ENCODE data around the gene DLG4. TPM values are rescaled to one million over a fixed set of nuclear protein-coding genes. Genes with fewer than 3 reads are reported as not detected.

The DLG4 gene
- polyA plus RNA-seq, 1 experiment = 10.2 TPM

DNA sequence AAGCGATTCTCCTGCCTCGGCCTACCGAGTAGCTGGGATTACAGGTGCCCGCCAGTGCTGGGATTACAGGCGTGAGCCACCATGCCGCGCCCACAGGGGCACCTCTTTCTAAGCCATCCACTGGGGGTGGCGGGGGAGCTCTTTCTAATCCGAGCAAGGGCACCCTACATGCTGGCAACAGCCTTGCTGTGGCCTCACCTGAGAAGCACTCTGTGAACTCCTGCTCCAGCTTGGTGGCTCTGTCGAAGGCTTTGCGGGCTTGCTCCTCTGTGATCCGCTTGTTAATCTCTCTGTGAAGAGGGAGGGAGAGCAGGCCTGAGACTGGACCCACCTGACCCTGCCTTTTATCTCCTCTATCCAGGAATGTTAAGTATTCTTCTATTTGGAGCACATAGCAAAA lies 28.6 kb downstream of the DLG4 start:
- POLR2A ChIA-PET = interaction anchor here (0.6 kb wide), 1 partner anchor 61 kb away, joined by 3 read pairs; the partner anchor contains the start of genes CTDNEP1 and ELP5
- CTCF ChIA-PET = interaction anchor here (0.7 to 1.1 kb wide), 2 partner anchors 14 to 138 kb away, joined by 5 to 8 read pairs; no protein-coding TSS in a partner anchor
- DNase-seq (ENCODE audit: low read depth, low spot score) = no peak
- Histone ChIP-seq H3K4me3 (ENCODE audit: low read depth, low read length) (no peak overlapping the region), H3K9me3 (ENCODE audit: control insufficient read depth, insufficient read depth, low read length) (no peaks in the 10 kb centered on the region), H3K27me3 (ENCODE audit: control insufficient read depth, insufficient read depth, low read length) (no peaks in the 10 kb centered on the region), H3K27ac (ENCODE audit: low read depth, low read length) (no peak overlapping the region)
- no peak for TF ChIP-seq CTCF (IDR thresholded peaks at IDR 0.05; ENCODE audit: low read depth, low read length)

- POLR2A ChIA-PET = interaction anchor here (0.6 kb wide), 1 partner anchor 61 kb away, joined by 3 read pairs; the partner anchor contains the start of genes CTDNEP1 and ELP5
- no peak for TF ChIP-seq CTCF (IDR thresholded peaks at IDR 0.05; ENCODE audit: low read depth, low read length)
- CTCF ChIA-PET = interaction anchor here (0.7 to 1.1 kb wide), 2 partner anchors 13 to 137 kb away, joined by 5 to 8 read pairs; no protein-coding TSS in a partner anchor
- no peak overlapping the region for H3K27ac ChIP-seq (ENCODE audit: low read depth, low read length)
- H3K9me3 ChIP-seq (ENCODE audit: control insufficient read depth, insufficient read depth, low read length) = no peaks in the 10 kb centered on the region
- H3K27me3 ChIP-seq (ENCODE audit: control insufficient read depth, insufficient read depth, low read length) = no peaks in the 10 kb centered on the region
- no peak overlapping the region for H3K4me3 ChIP-seq (ENCODE audit: low read depth, low read length)
- DNase-seq (ENCODE audit: low read depth, low spot score) = no peak
Observed at GRCh38 chr17:7190276-7190917, 29.2 kb downstream of the DLG4 start.

GRCh38 chr17:7186241-7186640 lies 33.4 kb downstream of the DLG4 start:
- DNase-seq (ENCODE audit: low read depth, low spot score) = no peak
- Histone ChIP-seq H3K4me3 (ENCODE audit: low read depth, low read length) (no peak overlapping the region), H3K27me3 (ENCODE audit: control insufficient read depth, insufficient read depth, low read length) (no peaks in the 10 kb centered on the region), H3K27ac (ENCODE audit: low read depth, low read length) (no peak overlapping the region), H3K9me3 (ENCODE audit: control insufficient read depth, insufficient read depth, low read length) (no peaks in the 10 kb centered on the region)
- POLR2A ChIA-PET = interaction anchor here (0.7 kb wide), 1 partner anchor 13 kb away, joined by 3 read pairs; no protein-coding TSS in a partner anchor
- CTCF ChIA-PET = interaction anchor here (0.7 to 1.0 kb wide), 2 partner anchors 8 to 140 kb away, joined by 3 read pairs; no protein-coding TSS in a partner anchor
- peak; percentile 39 for TF ChIP-seq CTCF (IDR thresholded peaks at IDR 0.05; ENCODE audit: low read depth, low read length)

DNA sequence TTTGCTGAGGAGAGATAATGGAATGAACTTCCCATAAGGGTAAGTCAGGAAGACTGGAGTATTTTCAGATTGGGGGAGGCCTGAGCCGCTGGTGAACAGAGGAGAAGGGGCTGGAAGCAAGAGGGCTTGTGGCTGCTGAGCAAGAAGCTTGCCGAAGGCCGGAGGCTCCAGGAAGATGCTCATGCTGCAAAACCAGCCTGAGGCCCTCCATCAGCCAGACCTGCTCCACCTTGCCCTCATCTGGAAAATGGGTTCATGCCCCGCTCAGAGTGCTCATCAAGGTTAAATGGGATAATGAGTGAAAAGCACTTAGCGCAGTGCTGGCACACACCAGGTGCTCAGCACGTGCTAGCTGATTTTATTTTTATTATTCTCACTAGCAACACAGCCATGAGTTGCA lies 35.0 kb downstream of the DLG4 start:
- H3K9me3 ChIP-seq (ENCODE audit: control insufficient read depth, insufficient read depth, low read length) = no peaks in the 10 kb centered on the region
- no peak overlapping the region for H3K27ac ChIP-seq (ENCODE audit: low read depth, low read length)
- no peak for DNase-seq (ENCODE audit: low read depth, low spot score)
- no peak for TF ChIP-seq CTCF (IDR thresholded peaks at IDR 0.05; ENCODE audit: low read depth, low read length)
- no peak overlapping the region for H3K4me3 ChIP-seq (ENCODE audit: low read depth, low read length)
- CTCF ChIA-PET = interaction anchor here (0.7 to 1.2 kb wide), 2 partner anchors 139 to 1225 kb away, joined by 4 to 5 read pairs; no protein-coding TSS in a partner anchor
- POLR2A ChIA-PET = no interaction called here
- H3K27me3 ChIP-seq (ENCODE audit: control insufficient read depth, insufficient read depth, low read length) = no peaks in the 10 kb centered on the region

GRCh38 chr17:7184091-7184488 lies 35.5 kb downstream of the DLG4 start:
- ChIA-PET POLR2A (no interaction called here), CTCF (interaction anchor here (0.6 to 0.7 kb wide), 2 partner anchors 405 to 1226 kb away, joined by 4 to 5 read pairs; no protein-coding TSS in a partner anchor)
- no peak for DNase-seq (ENCODE audit: low read depth, low spot score)
- Histone ChIP-seq H3K9me3 (ENCODE audit: control insufficient read depth, insufficient read depth, low read length) (no peaks in the 10 kb centered on the region), H3K27me3 (ENCODE audit: control insufficient read depth, insufficient read depth, low read length) (no peaks in the 10 kb centered on the region), H3K4me3 (ENCODE audit: low read depth, low read length) (no peak overlapping the region), H3K27ac (ENCODE audit: low read depth, low read length) (no peak overlapping the region)
- TF ChIP-seq CTCF (IDR thresholded peaks at IDR 0.05; ENCODE audit: low read depth, low read length) = no peak
